Lung (tissue), 12 donors: Measurements from ENCODE around the gene TMEM255A. TPM values are rescaled to one million over a fixed set of nuclear protein-coding genes. Genes with fewer than 3 reads are reported as not detected.

Source experiments
- ATAC-seq: fragments of 200-7000 bp; cut with Tn5 transposase; one replicate; pipeline ENCODE4 v1.9.1; 2020; ENCODE audit warnings: moderate number of reproducible peaks; ENCODE audit not compliant: insufficient read depth, low FRiP score
- DNase-seq, 3 donors: peaks; one replicate each; pipeline ENCODE4 v3.0.0-alpha.2; 2013 to 2017
- H3K27ac ChIP-seq, 2 donors: one replicate each; pipeline ENCODE4 v1.5.1; 2013; ENCODE audit warnings: mild to moderate bottlenecking in 2 of 2, moderate library complexity in 2 of 2, control low read depth in 1 of 2, inconsistent platforms in 1 of 2, low read depth in 1 of 2, low read length in 1 of 2
- H3K27me3 ChIP-seq, 3 donors: one replicate each; pipeline ENCODE4 v1.5.1; 2013; ENCODE audit warnings: low read length in 2 of 3; ENCODE audit not compliant: control insufficient read depth in 3 of 3, insufficient read depth in 3 of 3
- H3K36me3 ChIP-seq, 4 donors: one replicate each; pipeline ENCODE4 v1.5.1; 2013; ENCODE audit warnings: low read length in 4 of 4, mild to moderate bottlenecking in 1 of 4, moderate library complexity in 1 of 4; ENCODE audit not compliant: control insufficient read depth in 4 of 4, insufficient read depth in 4 of 4
- H3K4me1 ChIP-seq, 5 donors: one replicate each; pipeline ENCODE4 v1.5.1; 2013; ENCODE audit warnings: low read length in 5 of 5, mild to moderate bottlenecking in 2 of 5, moderate library complexity in 1 of 5; ENCODE audit not compliant: control insufficient read depth in 5 of 5, insufficient read depth in 5 of 5
- H3K4me3 ChIP-seq: one replicate; pipeline ENCODE4 v1.5.1; 2013; ENCODE audit warnings: mild to moderate bottlenecking, control low read depth, moderate library complexity
- H3K9ac ChIP-seq, 2 donors: one replicate each; pipeline ENCODE4 v1.5.1; 2013; ENCODE audit warnings: low read length in 2 of 2, control low read depth in 1 of 2; ENCODE audit not compliant: insufficient read depth in 1 of 2
- H3K9me3 ChIP-seq, 4 donors: one replicate each; pipeline ENCODE4 v1.5.1; 2013; ENCODE audit warnings: low read length in 3 of 4, mild to moderate bottlenecking in 1 of 4, moderate library complexity in 1 of 4; ENCODE audit not compliant: control insufficient read depth in 4 of 4, insufficient read depth in 3 of 4
- WGBS, 2 donors: extraction: QIAGEN DNeasy Blood & Tissue Kit; methylation state at CpG; one replicate each; pipeline ENCODE4 v1.1.7; 2013; 5-methylcytosine and 5-hydroxymethylcytosine counted together
- polyA plus RNA-seq, 2 donors: library from polyadenylated mRNA; stranded (reverse); fragments of 200-250 nt; gene quantifications; one replicate each; pipeline ENCODE4 v1.2.1, GENCODE V29; 2013
- total RNA-seq, 2 donors: library from RNA; depleted of rRNA in 1 of 2; stranded (reverse); fragments of >200 nt in 1 of 2; gene quantifications; one replicate each; pipeline ENCODE4 v1.2.1, GENCODE V29; 2014 to 2021
- TF ChIP-seq, protein P1 (sequence below): IDR thresholded peaks from 2 replicates; pipeline ENCODE4 v1.5.1; 2012; ENCODE audit warnings: mild to moderate bottlenecking; ENCODE audit errors: control extremely low read depth, extremely low read depth
- donor health status: control.
- donor health status: control.
- donor health status: Bipolar disorder and iron deficiency.
- donor health status: healthy.
- donor health status: DM: yes; HTN: yes; CAD: no.

TMEM255A gene
- total and polyA plus RNA-seq, 4 donors: 0.20 to 0.80 (median 0.45) TPM

DNA sequence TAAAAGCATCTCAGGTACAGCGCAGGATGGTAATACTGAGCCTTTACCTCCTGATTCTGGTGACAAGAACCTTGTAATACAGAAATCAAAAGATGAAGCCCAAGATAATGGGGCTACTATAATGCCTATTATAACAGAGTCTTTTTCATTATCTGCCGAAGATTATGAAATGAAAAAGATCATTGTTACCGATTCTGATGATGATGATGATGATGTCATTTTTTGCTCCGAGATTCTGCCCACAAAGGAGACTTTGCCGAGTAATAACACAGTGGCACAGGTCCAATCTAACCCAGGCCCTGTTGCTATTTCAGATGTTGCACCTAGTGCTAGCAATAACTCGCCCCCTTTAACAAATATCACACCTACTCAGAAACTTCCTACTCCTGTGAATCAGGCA is 57.5 kb downstream of the TMEM255A start:
- TF ChIP-seq, protein P1, sequence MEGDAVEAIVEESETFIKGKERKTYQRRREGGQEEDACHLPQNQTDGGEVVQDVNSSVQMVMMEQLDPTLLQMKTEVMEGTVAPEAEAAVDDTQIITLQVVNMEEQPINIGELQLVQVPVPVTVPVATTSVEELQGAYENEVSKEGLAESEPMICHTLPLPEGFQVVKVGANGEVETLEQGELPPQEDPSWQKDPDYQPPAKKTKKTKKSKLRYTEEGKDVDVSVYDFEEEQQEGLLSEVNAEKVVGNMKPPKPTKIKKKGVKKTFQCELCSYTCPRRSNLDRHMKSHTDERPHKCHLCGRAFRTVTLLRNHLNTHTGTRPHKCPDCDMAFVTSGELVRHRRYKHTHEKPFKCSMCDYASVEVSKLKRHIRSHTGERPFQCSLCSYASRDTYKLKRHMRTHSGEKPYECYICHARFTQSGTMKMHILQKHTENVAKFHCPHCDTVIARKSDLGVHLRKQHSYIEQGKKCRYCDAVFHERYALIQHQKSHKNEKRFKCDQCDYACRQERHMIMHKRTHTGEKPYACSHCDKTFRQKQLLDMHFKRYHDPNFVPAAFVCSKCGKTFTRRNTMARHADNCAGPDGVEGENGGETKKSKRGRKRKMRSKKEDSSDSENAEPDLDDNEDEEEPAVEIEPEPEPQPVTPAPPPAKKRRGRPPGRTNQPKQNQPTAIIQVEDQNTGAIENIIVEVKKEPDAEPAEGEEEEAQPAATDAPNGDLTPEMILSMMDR: no peak
- WGBS, 2 donors: 81 to 91% methylated on average over 6 of the region's 6 CpGs
- Histone ChIP-seq H3K9ac (no peak overlapping the region), H3K27me3 (peaks cover 0 to 2% (median 0%) of the 10 kb centered on the region in 3 donors), H3K27ac (no peak overlapping the region), H3K36me3 (peaks cover 0 to 10% (median 3%) of the 10 kb centered on the region in 4 donors), H3K4me1 (no peaks in the 10 kb centered on the region), H3K4me3 (no peak overlapping the region), H3K9me3 (no peaks in the 10 kb centered on the region)
- no peak for DNase-seq
- ATAC-seq: no peak

DNA sequence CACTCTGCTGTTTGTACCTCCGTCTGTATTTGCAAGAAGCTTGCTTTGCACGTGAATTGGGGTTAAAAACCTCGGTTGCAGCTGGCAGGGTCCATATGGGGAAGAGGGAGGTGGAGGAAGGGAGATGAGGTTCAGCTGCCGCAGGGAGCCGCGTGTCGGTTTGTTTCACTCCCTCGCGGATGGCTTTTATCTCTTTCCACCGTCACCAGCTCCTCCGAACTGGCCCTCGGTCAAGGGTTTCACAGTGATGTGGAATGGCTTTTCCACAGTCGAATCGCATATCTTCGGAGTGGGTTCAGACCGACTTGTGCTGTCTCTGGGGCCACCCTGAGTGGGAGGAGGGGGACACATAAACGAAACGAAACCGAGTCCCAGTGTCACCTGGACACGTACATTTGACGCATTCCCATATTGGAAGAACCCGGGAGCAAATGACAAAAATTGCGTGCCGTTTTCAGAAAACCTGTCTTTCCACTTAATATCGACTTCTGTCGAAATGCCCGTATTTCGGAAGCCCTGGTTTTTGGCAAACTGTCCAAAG is 59.7 kb downstream of the TMEM255A start:
- no peaks in the 10 kb centered on the region for H3K9me3 ChIP-seq
- peaks cover 0 to 10% (median 3%) of the 10 kb centered on the region in 4 donors for H3K36me3 ChIP-seq
- ATAC-seq (no peak), DNase-seq (peak; percentile 40 to 55 (median 47))
- H3K27ac ChIP-seq: peak overlapping the region; percentile 92 to 93
- peak overlapping the region; percentile 76 to 83 for H3K9ac ChIP-seq
- peak overlapping the region; percentile 68 for H3K4me3 ChIP-seq
- H3K27me3 ChIP-seq: peaks cover 0 to 11% (median 0%) of the 10 kb centered on the region in 3 donors
- 1 to 41% methylated on average over 26 to 28 of the region's 28 CpGs for WGBS, 2 donors
- no peaks in the 10 kb centered on the region for H3K4me1 ChIP-seq
- TF ChIP-seq, protein P1: no peak

DNA sequence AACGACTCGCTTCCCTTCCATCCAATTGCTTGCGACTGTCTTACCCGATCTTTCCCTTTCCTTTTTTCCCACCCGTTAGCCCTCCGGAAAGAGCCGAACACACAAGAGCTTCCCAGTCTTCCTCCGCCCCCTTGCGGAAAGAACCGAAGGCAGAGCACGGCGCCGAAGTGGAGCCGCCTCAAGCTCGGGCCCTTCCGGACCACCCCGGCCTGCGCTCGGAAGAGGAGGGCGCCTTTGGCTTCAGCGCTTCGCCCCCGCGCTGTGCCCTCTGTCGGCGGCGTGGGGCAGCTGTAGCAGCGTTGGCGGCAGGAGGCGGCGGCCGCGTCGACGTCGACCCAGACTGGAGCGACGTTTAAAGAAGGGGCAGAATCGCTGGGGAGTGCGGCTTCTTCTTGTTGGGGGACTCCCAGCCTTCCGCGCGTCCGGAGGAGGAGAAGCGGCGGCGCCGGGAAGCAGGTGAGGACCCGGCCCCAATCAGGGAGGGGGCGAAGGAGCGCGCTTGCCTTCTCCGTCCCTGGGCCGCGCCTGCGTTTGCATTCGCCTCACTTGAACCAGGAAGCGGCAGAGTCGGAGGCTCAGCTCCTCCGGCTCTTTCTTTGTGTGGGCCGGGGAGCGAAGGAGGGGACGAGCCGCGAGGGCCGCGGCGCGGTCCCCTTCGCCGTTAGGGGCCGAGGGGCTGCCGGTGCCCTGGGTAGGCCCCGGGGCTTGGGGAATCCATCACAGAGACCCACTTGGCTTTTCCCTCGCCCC is 60.6 kb downstream of the TMEM255A start, which contains the start of gene ZBTB33:
ZBTB33 (plus strand) TSS at position 291 of the 750 bp plus-strand sequence. CDS start 2,604 bp downstream, outside the sequence.
- Histone ChIP-seq H3K9me3 (no peaks in the 10 kb centered on the region), H3K36me3 (peaks cover 0 to 10% (median 3%) of the 10 kb centered on the region in 4 donors), H3K4me3 (peak within 1 kb of the TSS; percentile 68), H3K27ac (peak within 1 kb of the TSS; percentile 92 to 93), H3K27me3 (peaks cover 0 to 13% (median 0%) of the 10 kb centered on the region in 3 donors), H3K4me1 (no peaks in the 10 kb centered on the region), H3K9ac (peak within 1 kb of the TSS; percentile 76 to 83)
- DNase-seq (peak; percentile 95 to 97 (median 96)), ATAC-seq (peak; percentile 97)
- WGBS, 2 donors: 0 to 35% methylated on average over 41 to 75 of the region's 75 CpGs
- TF ChIP-seq, protein P1: no peak
